ENCODE measurements around the gene GRPEL2. TPM values are rescaled to one million over a fixed set of nuclear protein-coding genes. Genes with fewer than 3 reads are reported as not detected.

The GRPEL2 gene
- total RNA-seq, 1 experiment from 2014 or later: 48.9 TPM

DNA sequence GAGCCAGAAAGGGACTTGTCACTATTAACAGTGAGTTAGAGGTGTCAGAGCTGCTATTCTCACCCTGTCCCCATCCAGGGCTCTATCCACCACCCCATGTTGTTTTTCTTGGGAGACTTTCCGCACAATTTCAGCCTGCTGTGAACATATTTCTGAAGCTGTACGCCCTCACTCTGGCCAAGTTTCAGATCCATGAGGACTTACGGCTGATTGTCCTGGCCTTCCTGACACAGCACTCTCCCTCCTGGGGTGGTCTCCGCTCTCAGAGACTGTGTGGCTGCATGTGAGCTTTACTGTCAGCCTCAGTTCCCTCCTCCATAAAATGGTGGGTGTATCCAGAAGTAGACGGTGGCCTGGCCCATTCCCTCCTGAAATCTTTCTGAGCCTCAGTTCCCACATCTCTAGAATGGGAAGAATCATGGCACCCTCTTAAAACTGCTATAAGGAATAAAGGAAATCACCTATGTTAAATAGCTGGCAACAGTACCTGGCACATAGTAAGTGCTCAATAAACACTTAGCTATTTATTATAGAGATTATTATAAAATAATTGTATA lies 34.6 kb downstream of the GRPEL2 start (continued):
- no peak for TF ChIP-seq TCF7L2 (IDR thresholded peaks at IDR 0.05; ENCODE audit: borderline replicate concordance, extremely low read depth, insufficient read depth, insufficient read length)
- no peak for TF ChIP-seq ELF1 (IDR thresholded peaks at IDR 0.05; ENCODE audit: borderline replicate concordance, low read depth)
- TF ChIP-seq, protein P1, sequence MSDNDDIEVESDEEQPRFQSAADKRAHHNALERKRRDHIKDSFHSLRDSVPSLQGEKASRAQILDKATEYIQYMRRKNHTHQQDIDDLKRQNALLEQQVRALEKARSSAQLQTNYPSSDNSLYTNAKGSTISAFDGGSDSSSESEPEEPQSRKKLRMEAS (IDR thresholded peaks at IDR 0.05): no peak
- TF ChIP-seq SP1 (IDR thresholded peaks at IDR 0.05; ENCODE audit: low read depth): no peak

DNA sequence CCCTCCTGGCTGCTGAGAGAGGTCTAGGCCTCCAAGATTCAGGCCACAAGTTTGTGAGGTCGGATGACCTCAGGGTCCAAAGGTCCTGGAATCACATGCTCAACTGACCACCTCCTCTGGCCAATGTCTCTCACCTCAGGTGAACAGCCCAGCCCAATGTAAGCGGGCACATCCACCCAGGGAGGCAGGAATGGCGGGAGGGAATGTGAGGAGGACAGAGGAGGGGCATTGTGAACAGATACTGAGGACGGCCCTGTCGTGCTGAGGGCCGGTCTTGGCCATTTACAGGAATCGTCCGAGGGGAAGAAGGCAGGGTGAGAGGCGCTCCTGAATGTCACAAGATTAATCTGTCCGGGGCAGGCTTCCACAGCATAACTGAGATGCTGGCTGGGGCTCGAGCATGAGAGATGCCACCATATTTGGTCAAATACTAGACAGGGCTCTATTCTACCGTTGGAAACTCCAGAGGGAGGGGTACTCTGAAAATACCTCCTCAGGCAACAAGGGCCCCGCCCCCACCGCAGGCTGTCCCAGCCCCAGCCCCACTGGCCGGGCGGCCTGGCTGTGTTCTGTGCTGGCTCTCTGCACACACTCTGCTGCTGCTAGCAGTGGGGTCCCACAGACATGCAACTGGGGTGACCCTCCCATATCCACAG lies 35.3 kb downstream of the GRPEL2 start:
- TF ChIP-seq SIN3A (IDR thresholded peaks at IDR 0.05; ENCODE audit: low read depth) (no peak), JUND (IDR thresholded peaks at IDR 0.05) (no peak), POLR2AphosphoS5 (IDR thresholded peaks at IDR 0.05; ENCODE audit: low read depth, low read length) (no peak), SP1 (IDR thresholded peaks at IDR 0.05; ENCODE audit: low read depth) (no peak), CBX3 (IDR thresholded peaks at IDR 0.05; ENCODE audit: low read depth) (no peak), EZH2phosphoT487 (IDR thresholded peaks at IDR 0.05; ENCODE audit: borderline replicate concordance) (no peak), ZNF274 (IDR thresholded peaks at IDR 0.05; ENCODE audit: low read depth, low read length) (no peak), EGR1 (IDR thresholded peaks at IDR 0.05; ENCODE audit: low read depth) (no peak), POLR2A (IDR thresholded peaks at IDR 0.05; ENCODE audit: borderline replicate concordance, extremely low read depth, insufficient read depth, insufficient read length) (no peak), ZFX (IDR thresholded peaks at IDR 0.05) (no peak)
- TF ChIP-seq, protein P2, sequence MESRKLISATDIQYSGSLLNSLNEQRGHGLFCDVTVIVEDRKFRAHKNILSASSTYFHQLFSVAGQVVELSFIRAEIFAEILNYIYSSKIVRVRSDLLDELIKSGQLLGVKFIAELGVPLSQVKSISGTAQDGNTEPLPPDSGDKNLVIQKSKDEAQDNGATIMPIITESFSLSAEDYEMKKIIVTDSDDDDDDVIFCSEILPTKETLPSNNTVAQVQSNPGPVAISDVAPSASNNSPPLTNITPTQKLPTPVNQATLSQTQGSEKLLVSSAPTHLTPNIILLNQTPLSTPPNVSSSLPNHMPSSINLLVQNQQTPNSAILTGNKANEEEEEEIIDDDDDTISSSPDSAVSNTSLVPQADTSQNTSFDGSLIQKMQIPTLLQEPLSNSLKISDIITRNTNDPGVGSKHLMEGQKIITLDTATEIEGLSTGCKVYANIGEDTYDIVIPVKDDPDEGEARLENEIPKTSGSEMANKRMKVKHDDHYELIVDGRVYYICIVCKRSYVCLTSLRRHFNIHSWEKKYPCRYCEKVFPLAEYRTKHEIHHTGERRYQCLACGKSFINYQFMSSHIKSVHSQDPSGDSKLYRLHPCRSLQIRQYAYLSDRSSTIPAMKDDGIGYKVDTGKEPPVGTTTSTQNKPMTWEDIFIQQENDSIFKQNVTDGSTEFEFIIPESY (IDR thresholded peaks at IDR 0.05; ENCODE audit: extremely low read depth, insufficient replicate concordance, low read length): no peak
- TF ChIP-seq, protein P3, sequence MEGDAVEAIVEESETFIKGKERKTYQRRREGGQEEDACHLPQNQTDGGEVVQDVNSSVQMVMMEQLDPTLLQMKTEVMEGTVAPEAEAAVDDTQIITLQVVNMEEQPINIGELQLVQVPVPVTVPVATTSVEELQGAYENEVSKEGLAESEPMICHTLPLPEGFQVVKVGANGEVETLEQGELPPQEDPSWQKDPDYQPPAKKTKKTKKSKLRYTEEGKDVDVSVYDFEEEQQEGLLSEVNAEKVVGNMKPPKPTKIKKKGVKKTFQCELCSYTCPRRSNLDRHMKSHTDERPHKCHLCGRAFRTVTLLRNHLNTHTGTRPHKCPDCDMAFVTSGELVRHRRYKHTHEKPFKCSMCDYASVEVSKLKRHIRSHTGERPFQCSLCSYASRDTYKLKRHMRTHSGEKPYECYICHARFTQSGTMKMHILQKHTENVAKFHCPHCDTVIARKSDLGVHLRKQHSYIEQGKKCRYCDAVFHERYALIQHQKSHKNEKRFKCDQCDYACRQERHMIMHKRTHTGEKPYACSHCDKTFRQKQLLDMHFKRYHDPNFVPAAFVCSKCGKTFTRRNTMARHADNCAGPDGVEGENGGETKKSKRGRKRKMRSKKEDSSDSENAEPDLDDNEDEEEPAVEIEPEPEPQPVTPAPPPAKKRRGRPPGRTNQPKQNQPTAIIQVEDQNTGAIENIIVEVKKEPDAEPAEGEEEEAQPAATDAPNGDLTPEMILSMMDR (IDR thresholded peaks at IDR 0.05 in 2 of 3, conservative IDR thresholded peaks at IDR 0.05 in 1 of 3; ENCODE audit: borderline replicate concordance in 1 of 3, insufficient read depth in 1 of 3, low read depth in 2 of 3, low read length in 2 of 3): no peak
- TF ChIP-seq, protein P4, sequence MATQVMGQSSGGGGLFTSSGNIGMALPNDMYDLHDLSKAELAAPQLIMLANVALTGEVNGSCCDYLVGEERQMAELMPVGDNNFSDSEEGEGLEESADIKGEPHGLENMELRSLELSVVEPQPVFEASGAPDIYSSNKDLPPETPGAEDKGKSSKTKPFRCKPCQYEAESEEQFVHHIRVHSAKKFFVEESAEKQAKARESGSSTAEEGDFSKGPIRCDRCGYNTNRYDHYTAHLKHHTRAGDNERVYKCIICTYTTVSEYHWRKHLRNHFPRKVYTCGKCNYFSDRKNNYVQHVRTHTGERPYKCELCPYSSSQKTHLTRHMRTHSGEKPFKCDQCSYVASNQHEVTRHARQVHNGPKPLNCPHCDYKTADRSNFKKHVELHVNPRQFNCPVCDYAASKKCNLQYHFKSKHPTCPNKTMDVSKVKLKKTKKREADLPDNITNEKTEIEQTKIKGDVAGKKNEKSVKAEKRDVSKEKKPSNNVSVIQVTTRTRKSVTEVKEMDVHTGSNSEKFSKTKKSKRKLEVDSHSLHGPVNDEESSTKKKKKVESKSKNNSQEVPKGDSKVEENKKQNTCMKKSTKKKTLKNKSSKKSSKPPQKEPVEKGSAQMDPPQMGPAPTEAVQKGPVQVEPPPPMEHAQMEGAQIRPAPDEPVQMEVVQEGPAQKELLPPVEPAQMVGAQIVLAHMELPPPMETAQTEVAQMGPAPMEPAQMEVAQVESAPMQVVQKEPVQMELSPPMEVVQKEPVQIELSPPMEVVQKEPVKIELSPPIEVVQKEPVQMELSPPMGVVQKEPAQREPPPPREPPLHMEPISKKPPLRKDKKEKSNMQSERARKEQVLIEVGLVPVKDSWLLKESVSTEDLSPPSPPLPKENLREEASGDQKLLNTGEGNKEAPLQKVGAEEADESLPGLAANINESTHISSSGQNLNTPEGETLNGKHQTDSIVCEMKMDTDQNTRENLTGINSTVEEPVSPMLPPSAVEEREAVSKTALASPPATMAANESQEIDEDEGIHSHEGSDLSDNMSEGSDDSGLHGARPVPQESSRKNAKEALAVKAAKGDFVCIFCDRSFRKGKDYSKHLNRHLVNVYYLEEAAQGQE (IDR thresholded peaks at IDR 0.05; ENCODE audit: low read depth): no peak
- TF ChIP-seq, protein P5, sequence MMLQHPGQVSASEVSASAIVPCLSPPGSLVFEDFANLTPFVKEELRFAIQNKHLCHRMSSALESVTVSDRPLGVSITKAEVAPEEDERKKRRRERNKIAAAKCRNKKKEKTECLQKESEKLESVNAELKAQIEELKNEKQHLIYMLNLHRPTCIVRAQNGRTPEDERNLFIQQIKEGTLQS (IDR thresholded peaks at IDR 0.05): no peak
- DNase-seq (ENCODE audit: low read depth, low spot score) (no peak), ATAC-seq (no peak)
- no peak overlapping the region for H3K4me2 ChIP-seq (ENCODE audit: low read length)
- RAD21 ChIA-PET (ENCODE audit: low non-redundant PET in 1 of 2, low total read pairs in 2 of 2, uncharacterized antibody in 2 of 2, unreplicated experiment in 2 of 2): no interaction called here
- no peaks in the 10 kb centered on the region for H3K27me3 ChIP-seq (ENCODE audit: insufficient read depth, low read length)
- no peak overlapping the region for H3K9ac ChIP-seq (ENCODE audit: low read length)
- H3K4me1 ChIP-seq (ENCODE audit: control insufficient read depth in 1 of 2, insufficient read depth in 2 of 2, low read length in 2 of 2): peaks cover 0 to 6% of the 10 kb centered on the region in 2 experiments; a peak in 2 of 4 replicates
- intact Hi-C loops (cut with micrococcal nuclease): no loop called here
- H3K9me3 ChIP-seq (ENCODE audit: control insufficient read depth in 1 of 2, insufficient read depth in 1 of 2, low read depth in 1 of 2, low read length in 2 of 2): no peaks in the 10 kb centered on the region
- no peak overlapping the region for H2AFZ ChIP-seq (ENCODE audit: low read depth, low read length, poor library complexity, severe bottlenecking)
- H3K36me3 ChIP-seq (ENCODE audit: control insufficient read depth in 1 of 2, insufficient read depth in 2 of 2, low read length in 2 of 2): no peaks in the 10 kb centered on the region
- CTCF ChIA-PET: interaction anchor here (1.2 to 2.6 kb wide), 7 partner anchors 9 to 184 kb away, joined by 3 to 20 read pairs (median 9); no protein-coding TSS in a partner anchor
- BruUV-seq (replicated peaks): no TSS peak
- no peak overlapping the region for H3K27ac ChIP-seq (ENCODE audit: low read depth, low read length)
- no peaks in the 10 kb centered on the region for H4K20me1 ChIP-seq (ENCODE audit: insufficient read depth)
- H3K4me3 ChIP-seq (replicated peaks in 1 of 2; ENCODE audit: low read depth in 1 of 2, low read length in 2 of 2): no peak overlapping the region
- no peaks in the 10 kb centered on the region for H3K9me2 ChIP-seq (ENCODE audit: insufficient read depth)
- no peaks in the 10 kb centered on the region for H3K79me2 ChIP-seq (ENCODE audit: insufficient read depth, low read length)
- POLR2A ChIA-PET: no interaction called here
